Kidney tubule cell (primary cell): ENCODE data around the gene ZNF804A.
"Not testable (repeated sequence)": the region's sequence is repeated elsewhere in the genome, so short reads cannot be mapped to it uniquely, and the experiment has no call there.

Experiments
- DNase-seq: peaks from one replicate; pipeline ENCODE4 v3.0.0-alpha.2; 2018; ENCODE audit warnings: low spot score

Gene ZNF804A

GRCh38 chr2:184727813-184728212 is 129.5 kb downstream of the ZNF804A start:
- DNase-seq, result no peak

- no peak for DNase-seq
Measured at GRCh38 chr2:184728411-184728810, 130.1 kb downstream of the ZNF804A start.

DNA sequence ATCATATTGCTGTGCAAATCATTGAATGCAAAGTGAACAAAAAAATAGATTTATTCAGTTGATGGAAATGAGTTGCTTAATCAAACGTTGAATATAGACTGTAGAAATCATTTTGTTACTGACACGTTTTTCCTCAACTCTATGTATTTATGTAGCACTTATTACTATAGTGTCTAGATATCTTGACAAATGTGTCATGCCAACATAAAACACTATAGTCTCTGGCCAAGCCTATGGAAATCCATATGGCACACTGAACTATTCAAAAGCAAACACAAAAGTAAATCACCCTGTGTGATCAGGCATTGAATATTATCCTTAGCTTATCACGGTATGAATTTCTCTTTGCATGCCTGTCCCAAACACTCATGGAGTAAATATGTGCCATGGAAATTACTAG is 131.3 kb downstream of the ZNF804A start:
- no peak for DNase-seq

DNA sequence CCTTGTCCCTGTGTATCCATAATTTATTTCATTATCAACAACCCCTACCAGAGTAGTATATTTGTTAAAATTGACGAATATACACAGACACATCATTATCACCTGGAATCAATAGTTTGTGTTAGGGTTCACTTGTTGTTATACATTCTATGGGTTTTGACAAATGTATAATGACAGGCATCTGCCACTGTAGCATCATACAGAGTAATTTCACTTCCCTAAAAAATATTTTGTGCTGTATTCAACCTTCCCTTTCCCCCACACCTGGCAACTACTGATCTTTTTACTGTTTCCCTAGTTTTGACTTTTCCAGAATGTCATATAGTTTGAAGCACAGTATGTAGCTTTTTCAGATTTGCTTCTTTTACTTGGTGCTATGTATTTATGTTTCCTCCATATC is 132.0 kb downstream of the ZNF804A start:
- no peak for DNase-seq

DNA sequence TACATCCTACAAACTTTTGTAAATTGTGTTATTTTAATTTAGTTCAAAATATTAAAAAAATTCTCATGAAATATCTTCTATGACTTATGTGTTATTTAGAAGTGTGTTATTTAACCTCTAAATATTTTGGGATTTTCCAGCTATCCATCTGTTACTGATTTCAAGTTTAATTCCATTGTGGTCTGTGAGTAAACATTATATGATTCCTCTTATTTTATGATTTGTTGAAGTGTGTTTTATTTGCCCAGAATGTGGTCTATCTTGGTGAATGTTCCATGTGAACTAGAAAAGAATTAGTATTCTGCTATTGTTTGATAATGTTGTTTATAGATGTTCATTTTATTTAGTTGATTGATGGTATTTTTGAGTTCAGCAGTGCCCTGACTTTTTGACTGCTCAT is 136.0 kb downstream of the ZNF804A start:
- no peak for DNase-seq

GRCh38 chr2:184735611-184736010 is 137.3 kb downstream of the ZNF804A start:
- DNase-seq, result no peak

DNA sequence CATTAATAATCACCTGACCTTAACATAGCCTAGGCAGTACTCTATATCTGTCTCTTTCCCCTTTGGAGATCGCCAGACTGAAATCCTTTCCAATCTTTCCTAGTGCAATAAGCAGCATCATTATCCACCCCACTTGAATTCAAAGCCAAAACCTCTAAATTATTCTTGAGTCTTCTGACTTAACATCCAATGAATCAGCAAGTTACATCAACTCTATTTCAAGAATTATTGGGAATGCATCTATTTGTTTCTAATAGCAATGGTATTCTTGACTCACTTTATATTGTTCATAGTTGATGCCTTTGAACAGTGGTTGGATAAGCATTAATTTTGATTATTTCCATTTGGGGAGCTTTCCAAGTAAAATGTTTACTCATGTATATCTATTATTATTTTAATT is 144.8 kb downstream of the ZNF804A start:
- no peak for DNase-seq

DNA sequence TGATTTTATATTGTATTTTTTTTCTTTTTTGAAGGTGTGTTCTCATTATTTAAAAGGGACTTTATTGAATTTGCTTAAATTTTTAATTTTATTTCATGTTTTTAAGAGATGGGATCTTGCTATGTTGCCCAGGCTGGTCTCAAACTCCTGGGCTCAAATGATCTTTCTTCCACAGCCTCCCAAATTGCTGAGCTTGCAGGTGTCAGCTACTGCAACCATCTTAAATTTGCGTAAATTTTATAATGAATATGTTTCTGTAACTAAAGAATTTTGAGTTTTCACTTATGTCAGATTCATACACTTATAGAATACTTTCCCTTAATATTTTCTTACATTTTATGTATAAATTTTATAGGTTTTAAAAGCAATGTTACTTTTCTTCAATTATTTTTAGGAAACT is 157.8 kb downstream of the ZNF804A start:
- DNase-seq, result no peak

GRCh38 chr2:184756885-184757284 is 158.6 kb downstream of the ZNF804A start:
- no peak for DNase-seq

- DNase-seq, result not testable (repeated sequence)
Measured at GRCh38 chr2:184759557-184760255, 161.4 kb downstream of the ZNF804A start.

- DNase-seq, result no peak
Measured at GRCh38 chr2:184760931-184761330, 162.6 kb downstream of the ZNF804A start.

DNA sequence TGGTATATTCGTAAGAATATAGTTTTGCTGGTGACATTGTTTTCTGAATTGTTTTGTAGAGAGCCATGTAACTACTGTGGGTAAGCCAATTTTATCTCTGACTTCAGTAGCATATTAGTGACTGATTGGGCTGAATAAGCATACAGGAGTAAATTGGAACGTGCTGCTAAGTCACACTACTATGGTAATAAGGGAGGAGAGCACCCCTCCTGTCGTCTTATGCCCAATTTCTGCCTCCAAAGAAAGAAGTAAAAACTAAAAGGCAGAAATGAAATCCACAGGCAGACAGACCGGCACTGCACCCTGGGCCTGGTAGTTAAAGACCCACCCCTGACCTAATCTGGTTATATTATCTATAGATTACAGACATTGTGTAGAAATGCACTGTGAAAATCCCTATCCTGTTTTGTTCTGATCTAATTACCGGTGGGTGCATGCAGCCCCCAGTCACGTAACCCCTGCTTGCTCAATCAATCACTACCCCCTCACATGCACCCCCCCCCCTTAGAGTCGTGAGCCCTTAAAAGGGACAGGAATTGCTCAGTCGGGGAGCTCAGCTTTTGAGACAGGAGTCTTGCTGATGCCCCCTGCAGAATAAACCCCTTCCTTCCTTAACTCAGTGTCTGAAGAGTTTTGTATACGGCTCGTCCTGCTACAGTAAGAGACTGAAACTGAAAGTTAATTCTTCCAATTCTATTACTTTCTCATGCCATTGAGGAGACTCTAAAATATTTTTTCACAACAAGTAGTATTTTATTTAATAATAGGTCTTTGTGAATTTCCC is 167.0 kb downstream of the ZNF804A start:
- no peak for DNase-seq

GRCh38 chr2:184767059-184767458 is 168.7 kb downstream of the ZNF804A start:
- no peak for DNase-seq

GRCh38 chr2:184769023-184769422 is 170.7 kb downstream of the ZNF804A start:
- DNase-seq, result no peak

DNA sequence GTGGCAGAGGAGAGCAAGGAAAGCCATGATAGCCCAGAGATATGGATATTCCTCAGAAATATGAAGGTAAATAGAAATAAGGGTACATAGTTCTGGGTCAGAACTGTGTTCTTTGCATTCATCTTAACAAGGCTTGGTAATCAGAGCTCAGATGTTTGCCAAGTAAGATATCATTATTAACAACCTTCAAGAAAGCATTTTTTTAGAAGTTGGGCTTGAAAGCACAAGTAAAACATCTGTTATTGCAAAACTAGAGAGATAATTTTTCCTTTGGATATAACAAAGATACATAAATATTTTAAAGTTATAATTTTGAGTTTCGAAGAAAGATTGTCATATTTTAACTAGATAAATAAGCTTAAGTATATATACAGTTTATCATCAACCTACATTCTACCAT is 171.4 kb downstream of the ZNF804A start:
- DNase-seq, result no peak

DNA sequence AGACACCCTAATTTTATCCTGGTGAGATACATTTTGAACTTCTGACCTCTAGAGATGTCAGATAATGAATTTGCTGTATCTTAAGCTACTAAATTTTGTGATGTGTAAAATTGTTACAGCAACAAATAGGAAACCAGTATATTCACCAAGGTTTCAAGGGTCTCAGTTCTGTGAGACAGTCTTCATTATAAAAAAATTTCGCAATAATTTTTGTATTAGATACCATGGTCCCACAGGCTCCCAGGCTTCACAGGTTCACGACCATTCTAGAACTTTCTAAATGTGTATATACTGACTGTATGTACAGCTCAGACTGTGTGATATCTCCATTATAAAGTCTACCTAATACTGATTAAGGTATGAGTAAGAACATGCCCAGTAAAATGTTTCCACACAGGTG is 181.4 kb downstream of the ZNF804A start:
- DNase-seq, result no peak

GRCh38 chr2:184780384-184780783 is 182.1 kb downstream of the ZNF804A start:
- DNase-seq, result no peak

DNA sequence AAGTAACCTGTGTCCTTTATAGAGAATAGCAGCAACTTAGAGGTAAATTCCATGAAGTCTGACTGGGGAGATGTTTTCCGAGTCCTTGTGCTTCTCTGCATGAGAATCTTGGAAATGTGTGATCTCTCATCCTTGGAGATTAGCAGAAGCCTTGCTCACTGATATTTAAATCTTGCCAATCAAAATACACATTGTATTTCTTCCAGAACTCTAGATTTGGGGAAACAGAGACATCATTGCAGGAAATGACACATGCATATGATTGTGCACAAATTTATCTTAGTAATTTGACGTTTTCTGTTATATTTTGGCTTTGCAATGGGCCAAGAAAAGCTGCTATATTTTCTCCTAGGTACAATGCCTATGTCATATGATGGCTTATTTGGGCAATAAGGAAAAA is 182.6 kb downstream of the ZNF804A start:
- DNase-seq, result no peak

DNA sequence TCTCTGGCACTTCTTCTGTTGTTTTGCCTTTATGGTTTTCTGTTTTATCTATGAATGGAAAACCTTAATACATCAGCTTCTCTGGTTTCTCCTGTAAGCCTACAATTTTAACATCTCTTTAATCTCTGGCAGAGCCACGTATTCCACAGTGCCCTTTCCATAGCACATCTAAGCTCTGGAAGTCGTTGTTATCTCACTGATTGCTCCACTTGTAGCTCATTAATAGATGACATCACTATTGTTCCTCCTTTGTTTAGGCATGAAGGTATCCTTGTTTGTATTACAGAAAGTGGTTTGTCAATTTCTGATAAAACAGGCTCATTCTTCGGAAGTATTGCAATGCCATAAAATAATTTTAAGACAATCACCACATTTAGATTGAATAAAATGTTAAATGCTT is 185.2 kb downstream of the ZNF804A start:
- DNase-seq, result no peak

DNA sequence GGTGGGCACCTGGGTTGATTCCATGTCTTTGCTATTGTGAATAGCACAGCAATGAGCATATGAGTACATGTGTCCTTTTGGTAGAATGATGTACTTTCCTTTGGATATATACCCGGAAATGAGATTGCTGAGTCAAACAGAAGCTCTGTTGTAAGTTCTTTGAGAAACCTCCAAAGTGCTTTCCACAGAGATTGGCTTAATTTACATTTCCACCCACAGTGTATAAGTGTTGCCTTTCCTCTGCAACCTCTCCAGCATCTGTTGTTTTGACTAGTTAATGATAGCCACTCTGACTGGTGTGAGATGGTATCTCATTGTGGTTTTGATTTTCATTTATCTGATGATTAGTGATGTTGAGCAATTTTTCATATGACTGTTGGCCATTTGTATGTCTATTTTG is 194.8 kb downstream of the ZNF804A start:
- DNase-seq, result no peak

GRCh38 chr2:184799379-184799778 is 201.1 kb downstream of the ZNF804A start:
- no peak for DNase-seq

- DNase-seq, result no peak
Measured at GRCh38 chr2:184814421-184814820, 216.1 kb downstream of the ZNF804A start.

- no peak for DNase-seq
Measured at GRCh38 chr2:184815824-184816223, 217.5 kb downstream of the ZNF804A start.

GRCh38 chr2:184824597-184824996 is 226.3 kb downstream of the ZNF804A start:
- DNase-seq, result no peak
